ENCODE results near the gene ESPL1.
"Not testable (repeated sequence)": the region's sequence is repeated elsewhere in the genome, so short reads cannot be mapped to it uniquely, and the experiment has no call there.

ESPL1 gene

GRCh38 chr12:53265783-53266182 is 2.3 kb upstream of the ESPL1 start:
- FAIRE-seq = no peak

- FAIRE-seq = no peak
Observed at GRCh38 chr12:53267306-53267998, 647 bp upstream of the ESPL1 start.

DNA sequence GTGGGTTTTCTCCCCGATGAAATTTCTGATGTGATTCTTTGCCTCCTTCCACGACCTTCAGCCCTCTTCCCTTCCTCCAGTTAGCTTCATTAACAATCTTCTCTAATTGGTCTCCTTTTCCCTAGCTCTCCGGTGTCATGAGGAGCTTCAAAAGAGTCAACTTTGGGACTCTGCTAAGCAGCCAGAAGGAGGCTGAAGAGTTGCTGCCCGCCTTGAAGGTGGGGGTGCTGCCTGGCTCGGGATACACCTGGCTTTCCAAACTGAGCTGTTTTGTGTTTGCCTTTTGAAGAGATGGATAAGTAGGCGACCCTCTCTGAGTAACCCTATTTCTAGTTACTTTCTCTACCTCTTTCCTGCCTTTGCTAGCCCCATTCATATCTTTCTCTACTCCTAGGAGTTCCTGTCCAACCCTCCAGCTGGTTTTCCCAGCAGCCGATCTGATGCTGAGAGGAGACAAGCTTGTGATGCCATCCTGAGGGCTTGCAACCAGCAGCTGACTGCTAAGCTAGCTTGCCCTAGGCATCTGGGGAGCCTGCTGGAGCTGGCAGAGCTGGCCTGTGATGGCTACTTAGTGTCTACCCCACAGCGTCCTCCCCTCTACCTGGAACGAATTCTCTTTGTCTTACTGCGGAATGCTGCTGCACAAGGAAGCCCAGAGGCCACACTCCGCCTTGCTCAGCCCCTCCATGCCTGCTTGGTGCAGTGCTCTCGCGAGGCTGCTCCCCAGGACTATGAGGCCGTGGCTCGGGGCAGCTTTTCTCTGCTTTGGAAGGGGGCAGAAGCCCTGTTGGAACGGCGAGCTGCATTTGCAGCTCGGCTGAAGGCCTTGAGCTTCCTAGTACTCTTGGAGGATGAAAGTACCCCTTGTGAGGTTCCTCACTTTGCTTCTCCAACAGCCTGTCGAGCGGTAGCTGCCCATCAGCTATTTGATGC is 797 bp downstream of the ESPL1 start:
- FAIRE-seq = no peak

DNA sequence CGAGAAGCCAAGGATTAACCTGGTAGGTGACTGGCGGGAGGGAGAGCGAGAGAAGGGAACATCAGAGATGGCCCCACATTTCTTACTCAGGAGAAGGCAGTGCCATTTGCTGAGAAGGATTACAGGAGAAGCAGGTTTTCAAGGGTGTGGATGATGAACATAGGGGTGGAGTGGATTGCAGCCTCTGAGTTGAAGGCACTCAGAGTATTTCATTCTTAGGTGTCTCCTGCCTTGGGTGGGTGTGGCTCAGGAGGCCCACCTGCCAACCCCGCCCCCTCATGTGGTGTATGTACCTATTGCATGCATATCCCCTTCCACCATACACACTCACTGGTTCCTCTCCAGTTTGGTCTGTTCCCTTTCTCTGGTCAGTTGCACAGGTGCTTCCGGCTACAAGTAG is 6.3 kb downstream of the ESPL1 start:
- no peak for FAIRE-seq

DNA sequence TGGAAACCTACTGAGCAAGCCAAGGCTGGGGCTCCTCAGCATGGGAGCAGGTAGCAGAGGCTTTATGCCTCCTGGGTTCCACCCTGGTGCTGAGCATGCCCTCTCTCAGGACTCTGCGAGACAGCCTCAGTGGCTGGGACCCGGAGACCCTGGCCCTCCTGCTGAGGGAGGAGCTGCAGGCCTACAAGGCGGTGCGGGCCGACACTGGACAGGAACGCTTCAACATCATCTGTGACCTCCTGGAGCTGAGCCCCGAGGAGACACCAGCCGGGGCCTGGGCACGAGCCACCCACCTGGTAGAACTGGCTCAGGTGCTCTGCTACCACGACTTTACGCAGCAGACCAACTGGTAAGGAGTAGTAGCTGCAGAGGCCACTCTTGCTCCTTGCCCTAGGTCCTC is 8.4 kb downstream of the ESPL1 start:
- FAIRE-seq = no peak

- no peak for FAIRE-seq
Observed at GRCh38 chr12:53277981-53278380, 9.9 kb downstream of the ESPL1 start.

GRCh38 chr12:53279283-53279869 is 11.3 kb downstream of the ESPL1 start:
- FAIRE-seq = no peak

- FAIRE-seq = no peak
Observed at GRCh38 chr12:53279888-53280498, 11.9 kb downstream of the ESPL1 start.

DNA sequence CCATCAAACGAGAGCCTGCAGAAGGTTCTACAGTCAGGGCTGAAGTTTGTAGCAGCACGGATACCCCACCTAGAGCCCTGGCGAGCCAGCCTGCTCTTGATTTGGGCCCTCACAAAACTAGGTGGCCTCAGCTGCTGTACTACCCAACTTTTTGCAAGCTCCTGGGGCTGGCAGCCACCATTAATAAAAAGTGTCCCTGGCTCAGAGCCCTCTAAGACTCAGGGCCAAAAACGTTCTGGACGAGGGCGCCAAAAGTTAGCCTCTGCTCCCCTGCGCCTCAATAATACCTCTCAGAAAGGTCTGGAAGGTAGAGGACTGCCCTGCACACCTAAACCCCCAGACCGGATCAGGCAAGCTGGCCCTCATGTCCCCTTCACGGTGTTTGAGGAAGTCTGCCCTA is 18.3 kb downstream of the ESPL1 start:
- FAIRE-seq = no peak

DNA sequence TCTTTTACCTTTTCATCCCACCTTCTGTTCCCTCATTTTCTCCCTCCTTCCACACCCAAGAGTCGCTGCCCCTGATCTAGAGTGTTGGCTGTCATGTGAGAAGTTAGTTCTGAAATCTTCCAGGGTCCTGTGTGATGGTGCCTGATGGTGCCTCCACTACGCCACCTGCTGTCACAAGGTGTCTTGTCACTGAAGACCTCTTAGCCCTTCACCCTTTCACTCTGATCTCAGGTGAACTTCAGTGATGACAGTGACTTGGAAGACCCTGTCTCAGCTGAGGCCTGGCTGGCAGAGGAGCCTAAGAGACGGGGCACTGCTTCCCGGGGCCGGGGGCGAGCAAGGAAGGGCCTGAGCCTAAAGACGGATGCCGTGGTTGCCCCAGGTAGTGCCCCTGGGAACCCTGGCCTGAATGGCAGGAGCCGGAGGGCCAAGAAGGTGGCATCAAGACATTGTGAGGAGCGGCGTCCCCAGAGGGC is 19.7 kb downstream of the ESPL1 start:
- FAIRE-seq = no peak

GRCh38 chr12:53288322-53288721 is 20.2 kb downstream of the ESPL1 start:
- no peak for FAIRE-seq

- no peak for FAIRE-seq
Observed at GRCh38 chr12:53289891-53290290, 21.8 kb downstream of the ESPL1 start.

- FAIRE-seq = no peak
Observed at GRCh38 chr12:53290661-53291060, 22.6 kb downstream of the ESPL1 start.

- FAIRE-seq = no peak
Observed at GRCh38 chr12:53292426-53292825, 24.3 kb downstream of the ESPL1 start.

DNA sequence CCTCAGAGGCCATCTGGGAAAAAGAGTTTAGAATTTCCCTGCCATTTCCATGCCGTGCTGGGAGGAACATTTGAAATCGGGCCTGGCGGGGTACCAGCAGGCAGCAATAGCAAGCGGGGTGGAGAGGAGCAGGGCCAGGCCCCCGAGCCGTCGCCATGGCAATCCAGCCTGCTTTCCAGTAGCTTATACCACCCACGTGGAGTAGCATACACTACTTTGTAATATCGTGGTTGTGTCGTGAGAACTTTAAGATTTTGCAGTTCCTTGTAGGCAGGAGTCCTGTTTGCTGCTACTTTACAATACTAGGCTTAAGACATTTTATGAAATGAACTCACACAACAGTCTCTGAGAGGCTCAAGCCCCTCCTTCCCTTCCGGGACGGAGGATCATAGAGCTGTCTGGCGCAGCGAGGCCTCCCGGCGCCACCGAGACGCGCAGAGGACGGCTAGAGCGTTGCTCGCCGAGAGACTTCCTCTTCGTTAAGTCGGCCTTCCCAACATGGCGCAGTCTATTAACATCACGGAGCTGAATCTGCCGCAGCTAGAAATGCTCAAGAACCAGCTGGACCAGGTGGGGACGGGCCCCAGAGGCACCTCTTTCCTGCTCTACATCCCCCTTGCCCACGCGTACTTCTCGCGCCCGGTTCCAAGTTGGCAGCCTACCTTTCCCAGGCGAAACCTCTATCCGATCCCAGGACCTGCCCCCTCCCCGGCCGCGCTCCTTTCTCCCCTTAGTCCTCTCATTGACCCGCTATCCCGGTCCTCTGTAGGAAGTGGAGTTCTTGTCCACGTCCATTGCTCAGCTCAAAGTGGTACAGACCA is 27.2 kb downstream of the ESPL1 start, which contains the start of gene PFDN5:
TSS of gene PFDN5 (plus strand) at position 473 of the 821 bp plus-strand sequence. CDS start at position 499, 26 bp downstream.
- FAIRE-seq = peak; percentile 74

DNA sequence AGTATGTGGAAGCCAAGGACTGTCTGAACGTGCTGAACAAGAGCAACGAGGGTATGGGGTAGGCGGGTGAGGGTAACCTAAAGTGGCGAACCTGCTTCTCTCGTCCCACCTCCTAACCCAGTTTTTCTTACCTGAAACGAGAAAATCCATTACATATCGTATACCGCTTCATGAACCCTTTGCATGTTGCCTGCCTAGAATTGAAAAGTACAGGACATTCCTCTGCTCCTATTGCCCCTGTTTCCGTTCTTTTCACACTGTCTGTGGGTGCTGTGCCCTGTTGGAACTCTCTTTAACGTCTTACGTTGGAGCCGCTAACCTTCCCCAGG is 27.8 kb downstream of the ESPL1 start:
- FAIRE-seq = no peak

GRCh38 chr12:53297106-53297505 is 29.0 kb downstream of the ESPL1 start:
- not testable (repeated sequence) for FAIRE-seq

DNA sequence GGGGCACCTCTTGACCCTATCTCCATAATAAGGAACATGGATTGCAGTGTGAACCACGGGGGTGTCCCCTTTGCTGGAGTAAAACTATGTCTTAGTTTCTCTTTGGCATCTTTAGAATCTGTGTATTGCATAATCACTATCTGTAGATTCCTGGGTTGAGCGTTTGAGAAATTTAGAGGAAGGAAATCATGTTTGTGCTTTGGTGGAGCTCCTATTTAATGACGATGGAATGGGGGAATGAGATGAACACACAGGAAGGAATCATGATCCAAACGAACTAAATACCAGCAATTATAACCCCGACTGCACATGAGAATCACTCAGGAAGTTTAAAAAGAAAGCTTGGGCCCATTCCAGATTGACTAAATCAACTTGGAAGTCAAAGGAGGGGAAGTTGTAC is 30.1 kb downstream of the ESPL1 start:
- no peak for FAIRE-seq

DNA sequence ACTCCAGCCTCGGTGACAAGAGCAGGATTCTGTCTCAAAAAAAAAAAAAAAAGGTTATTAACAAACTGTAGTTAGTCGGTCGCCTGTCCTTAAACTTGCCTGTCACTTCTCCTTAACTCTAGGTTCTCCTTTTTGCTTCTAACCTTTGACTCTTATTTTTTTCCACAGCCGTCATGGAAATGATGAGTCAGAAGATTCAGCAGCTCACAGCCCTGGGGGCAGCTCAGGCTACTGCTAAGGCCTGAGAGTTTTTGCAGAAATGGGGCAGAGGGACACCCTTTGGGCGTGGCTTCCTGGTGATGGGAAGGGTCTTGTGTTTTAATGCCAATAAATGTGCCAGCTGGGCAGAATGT is 31.0 kb downstream of the ESPL1 start:
- no peak for FAIRE-seq

GRCh38 chr12:53299454-53300180 is 31.5 kb downstream of the ESPL1 start, which contains the start of gene MYG1:
MYG1 (plus strand) TSS chr12:53299695; CDS start chr12:53299738, 43 bp downstream.
- no peak for FAIRE-seq

DNA sequence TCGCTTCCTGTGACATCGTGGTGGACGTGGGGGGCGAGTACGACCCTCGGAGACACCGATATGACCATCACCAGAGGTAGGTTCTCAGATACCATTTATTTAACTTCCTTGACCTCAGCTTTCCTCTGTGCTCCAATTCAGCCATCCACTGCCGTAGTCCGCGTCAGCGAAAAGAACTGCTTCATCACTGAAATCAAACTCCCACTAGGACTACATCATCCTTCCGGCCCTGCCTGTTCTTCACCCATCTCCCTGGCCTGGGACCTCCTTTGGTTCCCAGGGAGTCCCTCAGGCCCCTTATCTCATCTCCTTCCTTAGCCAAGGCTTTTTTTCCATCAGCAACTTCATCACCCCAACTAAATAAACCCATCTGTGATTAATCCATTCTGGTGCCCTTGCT is 32.1 kb downstream of the ESPL1 start:
- no peak for FAIRE-seq

DNA sequence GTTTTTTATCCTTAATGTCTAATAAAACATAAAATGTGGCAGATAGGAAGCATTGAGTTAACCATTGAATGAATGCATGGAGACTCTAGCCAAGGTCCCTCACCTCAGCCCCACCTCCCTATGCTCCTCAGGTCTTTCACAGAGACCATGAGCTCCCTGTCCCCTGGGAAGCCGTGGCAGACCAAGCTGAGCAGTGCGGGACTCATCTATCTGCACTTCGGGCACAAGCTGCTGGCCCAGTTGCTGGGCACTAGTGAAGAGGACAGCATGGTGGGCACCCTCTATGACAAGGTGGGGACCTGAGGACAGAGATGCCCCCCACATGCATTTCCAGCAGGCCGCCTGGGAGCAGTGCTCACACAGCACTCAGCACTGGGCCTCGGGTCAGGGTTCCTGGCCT is 34.8 kb downstream of the ESPL1 start:
- FAIRE-seq = no peak

All from A204.1 (cell line).